MCF 10A (cell line): ENCODE data around the gene TGFBR1. TPM values are rescaled to one million over a fixed set of nuclear protein-coding genes. Genes with fewer than 3 reads are reported as not detected.

Experiments used
- BruUV-seq: library from RNA; stranded (reverse); fragments of 400-500 nt; replicated peaks from 2 replicates; lab custom pipeline; 2021; lab: Mats Ljungman, UMichigan
- CTCF ChIA-PET: fragments of 300-600 bp; sonication (Branson Sonifier 250); formaldehyde crosslinking; extraction: SDS; loops from one replicate; lab custom pipeline; 2021; ENCODE audit warnings: antibody characterized with exemption, inconsistent platforms; lab: Yijun Ruan, JAX
- POLR2A ChIA-PET: fragments of 300-600, 350-650 bp; sonication (Branson Sonifier 250); formaldehyde crosslinking; extraction: SDS; loops from one replicate; lab custom pipeline; 2020; ENCODE audit warnings: antibody characterized with exemption, inconsistent platforms; lab: Yijun Ruan, JAX
- DNase-seq: peaks from one replicate; pipeline ENCODE4 v3.0.0-alpha.2; 2018; ENCODE audit not compliant: unreplicated experiment
- H3K27ac Mint-ChIP-seq: one replicate; pipeline ENCODE4 v1.8.0; 2022; ENCODE audit warnings: mild to moderate bottlenecking, low read depth, mixed read lengths; ENCODE audit not compliant: unreplicated experiment
- H3K27me3 Mint-ChIP-seq: one replicate; pipeline ENCODE4 v1.8.0; 2022; ENCODE audit warnings: mixed read lengths; ENCODE audit not compliant: insufficient read depth, unreplicated experiment
- H3K36me3 Mint-ChIP-seq: one replicate; pipeline ENCODE4 v1.8.0; 2022; ENCODE audit warnings: mild to moderate bottlenecking, moderate library complexity, mixed read lengths; ENCODE audit not compliant: insufficient read depth, unreplicated experiment
- H3K4me1 Mint-ChIP-seq: one replicate; pipeline ENCODE4 v1.8.0; 2022; ENCODE audit warnings: mixed read lengths; ENCODE audit not compliant: insufficient read depth, unreplicated experiment
- H3K4me3 Mint-ChIP-seq: one replicate; pipeline ENCODE4 v1.8.0; 2022; ENCODE audit warnings: mild to moderate bottlenecking, moderate library complexity, mixed read lengths; ENCODE audit not compliant: unreplicated experiment
- H3K9me3 Mint-ChIP-seq: one replicate; pipeline ENCODE4 v1.8.0; 2022; ENCODE audit warnings: mixed read lengths; ENCODE audit not compliant: unreplicated experiment
- CTCF ChIP-seq: fragments of 200-600 bp; IDR thresholded peaks from one replicate; pipeline ENCODE4 v1.8.0; 2022; ENCODE audit warnings: antibody characterized with exemption, mild to moderate bottlenecking; ENCODE audit not compliant: unreplicated experiment
- intact Hi-C: fragments of 100-400 bp; cut with micrococcal nuclease; formaldehyde crosslinking; loops from 2 replicates; pipeline ENCODE4 v1.14.1; 2022
- total RNA-seq: library from RNA; stranded (reverse); gene quantifications from 2 replicates; pipeline ENCODE4 v1.2.3, GENCODE V29; 2022

Gene TGFBR1
- total RNA-seq, 1 experiment from 2014 or later, result 27.6 TPM

GRCh38 chr9:99060621-99061020 is 44.3 kb upstream of the TGFBR1 start:
- CTCF ChIA-PET, result interaction anchor here (0.7 kb wide), 1 partner anchor 43 kb away, joined by 5 read pairs; no protein-coding TSS in a partner anchor
- no peak overlapping the region for H3K27ac Mint-ChIP-seq
- intact Hi-C loops, result no loop called here
- no peak for TF ChIP-seq CTCF
- no peaks in the 10 kb centered on the region for H3K36me3 Mint-ChIP-seq
- DNase-seq, result no peak
- peaks cover 34% of the 10 kb centered on the region for H3K27me3 Mint-ChIP-seq
- BruUV-seq, result no TSS peak
- H3K9me3 Mint-ChIP-seq, result peaks cover 2% of the 10 kb centered on the region
- POLR2A ChIA-PET, result no interaction called here
- H3K4me1 Mint-ChIP-seq, result no peaks in the 10 kb centered on the region
- H3K4me3 Mint-ChIP-seq, result no peak overlapping the region

DNA sequence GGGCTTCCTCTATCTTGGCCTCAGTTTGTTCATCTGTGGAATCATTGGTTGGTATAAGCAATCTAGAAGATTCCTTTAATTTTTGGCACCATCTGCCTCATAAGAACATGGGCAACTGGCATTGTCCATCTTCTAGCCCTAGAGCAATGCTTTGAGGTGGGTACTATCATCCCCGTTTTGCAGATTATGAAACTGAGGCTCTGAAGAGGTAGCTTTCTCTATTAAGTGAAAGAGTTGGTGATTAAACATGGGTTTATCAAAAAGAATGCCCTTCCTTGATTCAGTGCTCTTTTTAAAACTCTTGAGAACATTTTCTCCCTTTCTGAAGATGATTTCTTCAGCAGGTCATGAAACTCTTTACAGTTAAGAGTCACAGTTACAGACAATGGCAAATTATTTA is 42.4 kb upstream of the TGFBR1 start:
- no peak for DNase-seq
- TF ChIP-seq CTCF, result no peak
- Mint-ChIP-seq H3K4me3 (no peak overlapping the region), H3K36me3 (no peaks in the 10 kb centered on the region), H3K9me3 (no peaks in the 10 kb centered on the region), H3K4me1 (no peaks in the 10 kb centered on the region), H3K27me3 (peaks cover 34% of the 10 kb centered on the region), H3K27ac (no peak overlapping the region)
- intact Hi-C loops, result no loop called here
- POLR2A ChIA-PET, result interaction anchor here (1.0 kb wide), 1 partner anchor 44 kb away, joined by 3 read pairs; no protein-coding TSS in a partner anchor
- CTCF ChIA-PET, result interaction anchor here (0.7 kb wide), 1 partner anchor 66 kb away, joined by 3 read pairs; no protein-coding TSS in a partner anchor
- BruUV-seq, result no TSS peak

- Mint-ChIP-seq H3K9me3 (no peaks in the 10 kb centered on the region), H3K27ac (no peak overlapping the region), H3K4me1 (no peaks in the 10 kb centered on the region), H3K4me3 (no peak overlapping the region), H3K36me3 (no peaks in the 10 kb centered on the region), H3K27me3 (peaks cover 34% of the 10 kb centered on the region)
- ChIA-PET CTCF (no interaction called here), POLR2A (no interaction called here)
- intact Hi-C loops, result no loop called here
- no peak for TF ChIP-seq CTCF
- no TSS peak for BruUV-seq
- no peak for DNase-seq
Measured at GRCh38 chr9:99063522-99063921, 41.4 kb upstream of the TGFBR1 start.

DNA sequence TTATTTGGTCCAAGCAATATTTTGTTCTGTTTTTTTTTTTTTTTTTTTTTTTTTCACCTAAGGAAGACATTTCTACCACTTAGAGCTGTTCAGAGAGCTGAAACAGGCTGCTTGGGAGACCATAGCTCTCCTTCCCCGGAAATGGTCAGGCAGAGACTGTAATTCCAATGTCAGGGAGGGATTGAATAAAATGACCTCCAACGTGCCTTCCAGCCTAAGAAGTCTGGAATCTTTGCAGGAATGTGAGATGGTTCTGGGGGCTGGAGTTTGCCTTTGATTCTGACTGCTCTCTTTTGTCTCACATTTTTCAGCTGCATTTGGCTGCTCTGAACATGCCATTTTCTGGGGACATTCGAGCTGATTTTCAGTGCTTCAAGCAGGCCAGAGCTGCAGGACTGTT is 38.3 kb upstream of the TGFBR1 start:
- no peak for TF ChIP-seq CTCF
- ChIA-PET CTCF (interaction anchor here (0.6 kb wide), 1 partner anchor 94 kb away, joined by 3 read pairs; no protein-coding TSS in a partner anchor), POLR2A (interaction anchor here (0.6 kb wide), 1 partner anchor 37 kb away, joined by 3 read pairs; no protein-coding TSS in a partner anchor)
- no peaks in the 10 kb centered on the region for H3K4me1 Mint-ChIP-seq
- no peak for DNase-seq
- H3K4me3 Mint-ChIP-seq, result no peak overlapping the region
- no peaks in the 10 kb centered on the region for H3K9me3 Mint-ChIP-seq
- peaks cover 34% of the 10 kb centered on the region for H3K27me3 Mint-ChIP-seq
- no TSS peak for BruUV-seq
- intact Hi-C loops, result no loop called here
- no peaks in the 10 kb centered on the region for H3K36me3 Mint-ChIP-seq
- H3K27ac Mint-ChIP-seq, result no peak overlapping the region
